Activated T-cell treated with anti-CD3 and anti-CD28 coated beads, Interleukin-2, amount 50 U/mL, for 72 hours (primary cell): ENCODE results near the gene MAP3K3. TPM values are rescaled to one million over a fixed set of nuclear protein-coding genes. Genes with fewer than 3 reads are reported as not detected.

Source experiments
- ATAC-seq, 2 donors: fragments of 150-1000 bp; cut with Tn5 transposase; replicated peaks in 1 of 2; 2 replicates each; pipeline ENCODE4 v1.10.0; 2021; ENCODE audit warnings: moderate library complexity in 2 of 2, mild to moderate bottlenecking in 1 of 2
- DNase-seq, 2 donors: peaks; one replicate each; pipeline ENCODE4 v3.0.0; 2021 to 2022; ENCODE audit warnings: mixed read lengths in 1 of 2
- H3K27ac Mint-ChIP-seq: one replicate; pipeline ENCODE4 v1.8.0; 2022; ENCODE audit warnings: mild to moderate bottlenecking, moderate library complexity, mixed read lengths
- H3K27me3 Mint-ChIP-seq: one replicate; pipeline ENCODE4 v1.8.0; 2022; ENCODE audit warnings: low read depth, mixed read lengths
- H3K36me3 Mint-ChIP-seq, 2 donors: one replicate each; pipeline ENCODE4 v1.8.0; 2022; ENCODE audit warnings: mixed read lengths in 2 of 2, mild to moderate bottlenecking in 1 of 2; ENCODE audit not compliant: insufficient read depth in 2 of 2
- H3K4me1 Mint-ChIP-seq: one replicate; pipeline ENCODE4 v1.8.0; 2022; ENCODE audit warnings: low read depth, mixed read lengths
- H3K4me3 Mint-ChIP-seq, 2 donors: one replicate each; pipeline ENCODE4 v1.8.0; 2022; ENCODE audit warnings: mild to moderate bottlenecking in 2 of 2, mixed read lengths in 2 of 2, moderate library complexity in 2 of 2
- H3K9me3 Mint-ChIP-seq, 2 donors: one replicate each; pipeline ENCODE4 v1.8.0; 2022; ENCODE audit warnings: mixed read lengths in 2 of 2
- total RNA-seq, 2 donors: library from RNA; stranded (reverse); gene quantifications; one replicate each; pipeline ENCODE4 v1.2.3, GENCODE V29; 2022

The MAP3K3 gene
- total RNA-seq, 2 donors from 2014 or later = 34.9 to 46.8 TPM

DNA sequence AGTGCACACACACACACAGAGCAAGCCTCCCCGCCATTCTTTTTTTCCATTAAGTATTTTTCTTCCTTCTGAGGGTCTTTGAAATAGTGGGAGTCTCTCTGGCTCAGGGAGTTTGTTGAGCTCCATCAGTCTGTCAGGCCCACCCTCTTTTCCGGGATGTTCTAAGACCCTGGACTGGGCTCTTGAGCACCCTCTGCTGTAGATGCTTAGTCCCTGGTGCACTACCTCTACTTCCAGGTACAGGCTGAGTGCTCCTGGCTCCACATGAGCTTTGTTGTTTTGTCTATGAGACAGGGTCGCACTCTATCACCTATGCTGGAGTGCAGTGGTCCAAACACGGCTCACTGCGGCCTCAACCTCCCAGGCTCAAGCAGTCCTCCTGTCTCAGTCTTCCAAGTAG lies 57.0 kb downstream of the MAP3K3 start:
- Mint-ChIP-seq H3K27me3 (no peaks in the 10 kb centered on the region), H3K27ac (no peak overlapping the region), H3K4me3 (no peak overlapping the region), H3K4me1 (peaks cover 9% of the 10 kb centered on the region), H3K9me3 (no peaks in the 10 kb centered on the region), H3K36me3 (peaks cover 0 to 3% of the 10 kb centered on the region in 2 donors)
- ATAC-seq = no peak
- DNase-seq = no peak

DNA sequence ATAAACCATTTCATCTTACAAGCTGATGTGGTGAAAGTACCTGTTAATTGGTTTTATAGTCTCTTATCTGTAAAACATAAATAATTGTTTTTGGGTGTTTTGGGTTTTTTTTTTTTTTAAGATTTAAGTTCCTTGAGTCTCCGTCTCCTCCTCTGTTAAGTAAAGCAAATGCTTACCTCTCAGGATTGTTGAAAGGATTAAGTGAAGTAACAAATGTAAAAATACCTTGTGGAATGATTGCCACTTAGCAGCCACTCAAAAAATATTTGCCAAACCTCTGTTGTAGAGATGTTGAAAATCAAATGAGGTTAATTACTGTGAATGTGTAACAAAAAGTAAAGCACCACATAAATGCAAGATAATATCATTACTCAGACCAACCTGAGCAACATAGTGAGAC lies 58.5 kb downstream of the MAP3K3 start:
- peak overlapping the region; percentile 62 for H3K27ac Mint-ChIP-seq

GRCh38 chr17:63681530-63681929 lies 59.3 kb downstream of the MAP3K3 start:
- no peak for ATAC-seq
- H3K4me3 Mint-ChIP-seq = no peak overlapping the region
- no peak for DNase-seq
- H3K36me3 Mint-ChIP-seq = peaks cover 0 to 3% of the 10 kb centered on the region in 2 donors
- peaks cover 11% of the 10 kb centered on the region for H3K4me1 Mint-ChIP-seq
- H3K27ac Mint-ChIP-seq = no peak overlapping the region
- no peaks in the 10 kb centered on the region for H3K9me3 Mint-ChIP-seq
- no peaks in the 10 kb centered on the region for H3K27me3 Mint-ChIP-seq

More for the DNA sequence above, 58.5 kb downstream of the MAP3K3 start:
- H3K4me3 Mint-ChIP-seq = no peak overlapping the region
- peaks cover 0 to 3% of the 10 kb centered on the region in 2 donors for H3K36me3 Mint-ChIP-seq
- H3K4me1 Mint-ChIP-seq = peaks cover 11% of the 10 kb centered on the region
- no peaks in the 10 kb centered on the region for H3K27me3 Mint-ChIP-seq
- no peaks in the 10 kb centered on the region for H3K9me3 Mint-ChIP-seq
- ATAC-seq (no peak), DNase-seq (no peak)

DNA sequence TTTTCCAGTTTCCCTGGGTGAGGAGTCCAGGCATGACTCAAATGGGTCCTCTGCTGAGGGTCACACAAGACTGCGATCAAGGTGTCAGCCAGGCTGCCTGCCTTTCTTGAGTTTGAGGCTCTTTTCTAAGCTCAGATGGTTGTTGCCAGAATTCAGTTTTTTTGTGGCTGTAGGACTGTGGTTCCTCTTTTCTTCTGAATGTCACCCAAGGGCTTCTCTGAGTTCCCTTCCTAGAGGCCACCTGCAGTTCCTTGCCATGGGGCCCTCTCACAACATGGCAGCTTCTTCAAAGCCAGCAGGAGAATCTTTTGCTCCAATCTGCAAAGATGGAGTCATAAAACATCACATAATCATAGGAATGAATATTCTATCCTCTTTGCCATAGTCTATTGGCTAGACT lies 60.2 kb downstream of the MAP3K3 start:
- Mint-ChIP-seq H3K9me3 (no peaks in the 10 kb centered on the region), H3K36me3 (peaks cover 0 to 3% of the 10 kb centered on the region in 2 donors), H3K4me1 (peaks cover 11% of the 10 kb centered on the region), H3K27ac (no peak overlapping the region), H3K4me3 (no peak overlapping the region), H3K27me3 (no peaks in the 10 kb centered on the region)
- ATAC-seq (no peak), DNase-seq (no peak)

- Mint-ChIP-seq H3K9me3 (no peaks in the 10 kb centered on the region), H3K27ac (no peak overlapping the region), H3K27me3 (no peaks in the 10 kb centered on the region), H3K36me3 (peaks cover under 1 to 3% of the 10 kb centered on the region in 2 donors), H3K4me1 (peaks cover 13% of the 10 kb centered on the region), H3K4me3 (no peak overlapping the region)
- DNase-seq (no peak), ATAC-seq (no peak)
Observed at GRCh38 chr17:63682981-63683380, 60.8 kb downstream of the MAP3K3 start.

DNA sequence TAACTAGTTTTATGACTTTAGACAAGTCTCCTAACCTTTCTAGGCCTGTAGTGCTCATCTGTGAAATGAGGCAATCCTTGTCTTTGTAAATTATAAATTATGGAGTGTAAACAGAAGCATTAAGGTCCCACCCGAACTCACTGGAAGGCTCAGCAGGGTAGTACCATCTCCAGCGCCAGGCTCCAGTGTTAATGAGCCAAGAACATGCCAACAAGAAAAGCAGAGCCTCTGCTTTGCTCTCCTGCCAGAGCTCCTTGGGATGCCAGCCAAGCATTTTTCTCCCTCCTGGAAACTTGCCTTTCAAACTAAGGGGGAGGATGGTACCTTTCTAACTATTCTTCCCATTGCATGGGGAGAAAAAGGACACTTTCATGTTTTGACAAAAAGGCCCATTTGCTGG lies 62.8 kb downstream of the MAP3K3 start:
- H3K4me1 Mint-ChIP-seq = peaks cover 21% of the 10 kb centered on the region
- no peak overlapping the region for H3K4me3 Mint-ChIP-seq
- no peak for DNase-seq
- H3K27me3 Mint-ChIP-seq = no peaks in the 10 kb centered on the region
- no peaks in the 10 kb centered on the region for H3K9me3 Mint-ChIP-seq
- H3K36me3 Mint-ChIP-seq = peaks cover 3 to 5% of the 10 kb centered on the region in 2 donors
- no peak overlapping the region for H3K27ac Mint-ChIP-seq
- no peak for ATAC-seq

GRCh38 chr17:63685578-63685977 lies 63.4 kb downstream of the MAP3K3 start:
- H3K27me3 Mint-ChIP-seq = no peaks in the 10 kb centered on the region
- H3K9me3 Mint-ChIP-seq = no peaks in the 10 kb centered on the region
- peak overlapping the region; percentile 82 for H3K27ac Mint-ChIP-seq
- no peak overlapping the region for H3K4me3 Mint-ChIP-seq
- peaks cover 3 to 5% of the 10 kb centered on the region in 2 donors for H3K36me3 Mint-ChIP-seq
- peaks cover 21% of the 10 kb centered on the region for H3K4me1 Mint-ChIP-seq
- DNase-seq (no peak), ATAC-seq (no peak)

- peaks cover 3 to 5% of the 10 kb centered on the region in 2 donors for H3K36me3 Mint-ChIP-seq
- H3K4me1 Mint-ChIP-seq = peaks cover 21% of the 10 kb centered on the region
- H3K9me3 Mint-ChIP-seq = no peaks in the 10 kb centered on the region
- peak overlapping the region; percentile 82 for H3K27ac Mint-ChIP-seq
- no peaks in the 10 kb centered on the region for H3K27me3 Mint-ChIP-seq
- ATAC-seq (peak; percentile 63 to 76), DNase-seq (no peak)
- peak overlapping the region; percentile 16 to 18 for H3K4me3 Mint-ChIP-seq
Observed at GRCh38 chr17:63686138-63686685, 64.0 kb downstream of the MAP3K3 start.

GRCh38 chr17:63688396-63689020 lies 66.3 kb downstream of the MAP3K3 start:
- DNase-seq (peak; percentile 39 to 43), ATAC-seq (peak; percentile 56 to 58)
- H3K27me3 Mint-ChIP-seq = no peaks in the 10 kb centered on the region
- peaks cover 0 to 5% of the 10 kb centered on the region in 2 donors for H3K36me3 Mint-ChIP-seq
- no peak overlapping the region for H3K27ac Mint-ChIP-seq
- H3K9me3 Mint-ChIP-seq = no peaks in the 10 kb centered on the region
- no peak overlapping the region for H3K4me3 Mint-ChIP-seq
- peaks cover 21% of the 10 kb centered on the region for H3K4me1 Mint-ChIP-seq

DNA sequence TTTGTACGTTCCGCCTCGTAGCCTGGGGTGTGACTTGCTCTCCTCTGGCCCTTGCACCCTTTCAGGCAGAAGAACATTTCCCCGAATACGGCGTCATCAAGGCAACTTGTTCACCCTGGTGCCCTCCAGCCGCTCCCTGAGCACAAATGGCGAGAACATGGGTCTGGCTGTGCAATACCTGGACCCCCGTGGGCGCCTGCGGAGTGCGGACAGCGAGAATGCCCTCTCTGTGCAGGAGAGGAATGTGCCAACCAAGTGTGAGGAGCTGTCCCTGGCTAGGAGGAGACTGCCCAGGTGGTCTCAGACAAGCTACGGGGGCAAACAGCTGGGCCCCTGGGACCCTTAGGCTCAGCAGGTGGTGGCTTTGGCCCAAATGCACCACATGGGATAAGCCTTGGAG lies 67.3 kb downstream of the MAP3K3 start:
- H3K36me3 Mint-ChIP-seq = peaks cover 0 to 5% of the 10 kb centered on the region in 2 donors
- ATAC-seq (no peak), DNase-seq (no peak)
- H3K27me3 Mint-ChIP-seq = no peaks in the 10 kb centered on the region
- H3K27ac Mint-ChIP-seq = no peak overlapping the region
- H3K4me1 Mint-ChIP-seq = peaks cover 29% of the 10 kb centered on the region
- H3K9me3 Mint-ChIP-seq = no peaks in the 10 kb centered on the region
- no peak overlapping the region for H3K4me3 Mint-ChIP-seq

DNA sequence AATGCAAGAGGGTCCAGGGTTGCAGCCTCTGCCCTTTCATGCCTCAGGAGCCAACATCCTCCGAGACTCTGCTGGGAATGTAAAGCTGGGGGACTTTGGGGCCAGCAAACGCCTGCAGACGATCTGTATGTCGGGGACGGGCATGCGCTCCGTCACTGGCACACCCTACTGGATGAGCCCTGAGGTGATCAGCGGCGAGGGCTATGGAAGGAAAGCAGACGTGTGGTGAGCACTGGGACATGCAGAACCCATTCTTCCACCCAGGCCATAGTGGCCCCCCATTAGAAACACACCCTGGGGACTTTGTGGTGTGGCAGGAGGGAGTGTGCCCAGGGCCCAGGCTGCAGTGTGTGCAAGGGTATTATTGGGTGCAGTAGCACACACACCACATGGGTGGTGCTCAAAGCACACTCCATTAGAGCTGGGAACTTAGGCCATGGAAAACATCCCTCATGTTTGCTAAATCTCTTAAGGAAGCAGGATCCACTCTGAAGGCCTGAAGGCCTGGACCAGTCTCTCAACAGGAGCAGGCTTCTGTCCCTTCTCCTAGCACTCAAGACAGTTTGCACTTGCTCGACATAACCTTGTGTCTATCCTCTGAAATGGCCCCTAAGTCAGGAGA lies 70.1 kb downstream of the MAP3K3 start:
- Mint-ChIP-seq H3K27me3 (no peaks in the 10 kb centered on the region), H3K9me3 (no peaks in the 10 kb centered on the region), H3K36me3 (peaks cover 0 to 5% of the 10 kb centered on the region in 2 donors), H3K27ac (no peak overlapping the region), H3K4me1 (peaks cover 46% of the 10 kb centered on the region), H3K4me3 (no peak overlapping the region)
- no peak for DNase-seq
- no peak for ATAC-seq

GRCh38 chr17:63693411-63694113 lies 71.3 kb downstream of the MAP3K3 start:
- DNase-seq = no peak
- no peak overlapping the region for H3K4me3 Mint-ChIP-seq
- H3K4me1 Mint-ChIP-seq = peaks cover 50% of the 10 kb centered on the region
- no peak overlapping the region for H3K27ac Mint-ChIP-seq
- no peaks in the 10 kb centered on the region for H3K9me3 Mint-ChIP-seq
- ATAC-seq = no peak
- H3K36me3 Mint-ChIP-seq = peaks cover 3 to 8% of the 10 kb centered on the region in 2 donors
- H3K27me3 Mint-ChIP-seq = no peaks in the 10 kb centered on the region

GRCh38 chr17:63694229-63694949 lies 72.2 kb downstream of the MAP3K3 start:
- Mint-ChIP-seq H3K4me3 (no peak overlapping the region), H3K27me3 (no peaks in the 10 kb centered on the region), H3K27ac (peak overlapping the region; percentile 85), H3K4me1 (peaks cover 46% of the 10 kb centered on the region), H3K36me3 (peaks cover 3 to 6% of the 10 kb centered on the region in 2 donors), H3K9me3 (no peaks in the 10 kb centered on the region)
- ATAC-seq = no peak
- no peak for DNase-seq
